ENCODE results near the gene CLSTN1. TPM values are rescaled to one million over a fixed set of nuclear protein-coding genes. Genes with fewer than 3 reads are reported as not detected.
"Not testable (repeated sequence)": the region's sequence is repeated elsewhere in the genome, so short reads cannot be mapped to it uniquely, and the experiment has no call there.

Gene CLSTN1
- total RNA-seq, 1 donor = 42.9 TPM

GRCh38 chr1:9758559-9759121, 65.1 kb downstream of the CLSTN1 start:
- H3K27me3 ChIP-seq (ENCODE audit: insufficient read depth, low read length) = no peaks in the 10 kb centered on the region
- H3K4me1 ChIP-seq (ENCODE audit: insufficient read depth, low read length) = peaks cover 9% of the 10 kb centered on the region
- H3K9me3 ChIP-seq (ENCODE audit: low read depth, low read length) = no peaks in the 10 kb centered on the region
- no peak overlapping the region for H3K4me3 ChIP-seq (ENCODE audit: low read length)

GRCh38 chr1:9755441-9755995, 68.2 kb downstream of the CLSTN1 start:
- H3K4me3 ChIP-seq (ENCODE audit: low read length) = no peak overlapping the region
- no peaks in the 10 kb centered on the region for H3K9me3 ChIP-seq (ENCODE audit: low read depth, low read length)
- H3K4me1 ChIP-seq (ENCODE audit: insufficient read depth, low read length) = peaks cover 9% of the 10 kb centered on the region
- no peaks in the 10 kb centered on the region for H3K27me3 ChIP-seq (ENCODE audit: insufficient read depth, low read length)

GRCh38 chr1:9753121-9753531, 70.6 kb downstream of the CLSTN1 start:
- no peaks in the 10 kb centered on the region for H3K27me3 ChIP-seq (ENCODE audit: insufficient read depth, low read length)
- no peaks in the 10 kb centered on the region for H3K4me1 ChIP-seq (ENCODE audit: insufficient read depth, low read length)
- H3K9me3 ChIP-seq (ENCODE audit: low read depth, low read length) = no peaks in the 10 kb centered on the region
- no peak overlapping the region for H3K4me3 ChIP-seq (ENCODE audit: low read length)

- H3K4me3 ChIP-seq (ENCODE audit: low read length) = no peak overlapping the region
- H3K27me3 ChIP-seq (ENCODE audit: insufficient read depth, low read length) = no peaks in the 10 kb centered on the region
- H3K9me3 ChIP-seq (ENCODE audit: low read depth, low read length) = no peaks in the 10 kb centered on the region
- no peaks in the 10 kb centered on the region for H3K4me1 ChIP-seq (ENCODE audit: insufficient read depth, low read length)
These were observed 71.8 kb downstream of the CLSTN1 start for GRCh38 chr1:9751971-9752370.

- H3K27me3 ChIP-seq (ENCODE audit: insufficient read depth, low read length) = no peaks in the 10 kb centered on the region
- no peaks in the 10 kb centered on the region for H3K4me1 ChIP-seq (ENCODE audit: insufficient read depth, low read length)
- H3K4me3 ChIP-seq (ENCODE audit: low read length) = no peak overlapping the region
- H3K9me3 ChIP-seq (ENCODE audit: low read depth, low read length) = no peaks in the 10 kb centered on the region
These were observed 74.4 kb downstream of the CLSTN1 start for GRCh38 chr1:9749361-9749760.

GRCh38 chr1:9748391-9748790, 75.4 kb downstream of the CLSTN1 start:
- H3K4me3 ChIP-seq (ENCODE audit: low read length); H3K4me1 ChIP-seq (ENCODE audit: insufficient read depth, low read length); H3K9me3 ChIP-seq (ENCODE audit: low read depth, low read length); H3K27me3 ChIP-seq (ENCODE audit: insufficient read depth, low read length): not testable (repeated sequence)

GRCh38 chr1:9746651-9747050, 77.1 kb downstream of the CLSTN1 start:
- Histone ChIP-seq H3K4me3 (ENCODE audit: low read length) (no peak overlapping the region), H3K27me3 (ENCODE audit: insufficient read depth, low read length) (no peaks in the 10 kb centered on the region), H3K9me3 (ENCODE audit: low read depth, low read length) (no peaks in the 10 kb centered on the region), H3K4me1 (ENCODE audit: insufficient read depth, low read length) (no peaks in the 10 kb centered on the region)

- H3K4me1 ChIP-seq (ENCODE audit: insufficient read depth, low read length) = no peaks in the 10 kb centered on the region
- H3K27me3 ChIP-seq (ENCODE audit: insufficient read depth, low read length) = no peaks in the 10 kb centered on the region
- H3K4me3 ChIP-seq (ENCODE audit: low read length) = no peak overlapping the region
- no peaks in the 10 kb centered on the region for H3K9me3 ChIP-seq (ENCODE audit: low read depth, low read length)
These were observed 77.6 kb downstream of the CLSTN1 start for GRCh38 chr1:9746211-9746610.

GRCh38 chr1:9744106-9744799, 79.5 kb downstream of the CLSTN1 start:
- H3K4me1 ChIP-seq (ENCODE audit: insufficient read depth, low read length) = no peaks in the 10 kb centered on the region
- H3K27me3 ChIP-seq (ENCODE audit: insufficient read depth, low read length) = no peaks in the 10 kb centered on the region
- no peaks in the 10 kb centered on the region for H3K9me3 ChIP-seq (ENCODE audit: low read depth, low read length)
- no peak overlapping the region for H3K4me3 ChIP-seq (ENCODE audit: low read length)

GRCh38 chr1:9737671-9738070, 86.1 kb downstream of the CLSTN1 start:
- Histone ChIP-seq H3K4me1 (ENCODE audit: insufficient read depth, low read length) (no peaks in the 10 kb centered on the region), H3K27me3 (ENCODE audit: insufficient read depth, low read length) (no peaks in the 10 kb centered on the region), H3K4me3 (ENCODE audit: low read length) (no peak overlapping the region), H3K9me3 (ENCODE audit: low read depth, low read length) (no peaks in the 10 kb centered on the region)

- H3K4me3 ChIP-seq (ENCODE audit: low read length) = no peak overlapping the region
- no peaks in the 10 kb centered on the region for H3K9me3 ChIP-seq (ENCODE audit: low read depth, low read length)
- no peaks in the 10 kb centered on the region for H3K4me1 ChIP-seq (ENCODE audit: insufficient read depth, low read length)
- H3K27me3 ChIP-seq (ENCODE audit: insufficient read depth, low read length) = no peaks in the 10 kb centered on the region
These were observed 86.7 kb downstream of the CLSTN1 start for GRCh38 chr1:9737057-9737456.

- Histone ChIP-seq H3K4me1 (ENCODE audit: insufficient read depth, low read length) (peaks cover 2% of the 10 kb centered on the region), H3K9me3 (ENCODE audit: low read depth, low read length) (no peaks in the 10 kb centered on the region), H3K27me3 (ENCODE audit: insufficient read depth, low read length) (no peaks in the 10 kb centered on the region), H3K4me3 (ENCODE audit: low read length) (no peak overlapping the region)
These were observed 87.5 kb downstream of the CLSTN1 start for GRCh38 chr1:9736241-9736640.

GRCh38 chr1:9735800-9736199, 88.0 kb downstream of the CLSTN1 start:
- Histone ChIP-seq H3K9me3 (ENCODE audit: low read depth, low read length) (no peaks in the 10 kb centered on the region), H3K4me3 (ENCODE audit: low read length) (no peak overlapping the region), H3K4me1 (ENCODE audit: insufficient read depth, low read length) (peaks cover 7% of the 10 kb centered on the region), H3K27me3 (ENCODE audit: insufficient read depth, low read length) (no peaks in the 10 kb centered on the region)

GRCh38 chr1:9733160-9733789, 90.5 kb downstream of the CLSTN1 start:
- Histone ChIP-seq H3K9me3 (ENCODE audit: low read depth, low read length) (no peaks in the 10 kb centered on the region), H3K27me3 (ENCODE audit: insufficient read depth, low read length) (no peaks in the 10 kb centered on the region), H3K4me3 (ENCODE audit: low read length) (no peak overlapping the region), H3K4me1 (ENCODE audit: insufficient read depth, low read length) (peaks cover 30% of the 10 kb centered on the region)

GRCh38 chr1:9732123-9732971, 91.4 kb downstream of the CLSTN1 start:
- H3K4me3 ChIP-seq (ENCODE audit: low read length) = no peak overlapping the region
- H3K27me3 ChIP-seq (ENCODE audit: insufficient read depth, low read length) = no peaks in the 10 kb centered on the region
- peaks cover 39% of the 10 kb centered on the region for H3K4me1 ChIP-seq (ENCODE audit: insufficient read depth, low read length)
- no peaks in the 10 kb centered on the region for H3K9me3 ChIP-seq (ENCODE audit: low read depth, low read length)

Data from mononuclear cell (primary cell).